ENCODE measurements around the gene SH3PXD2B. TPM values are rescaled to one million over a fixed set of nuclear protein-coding genes. Genes with fewer than 3 reads are reported as not detected.

Gene SH3PXD2B
- total RNA-seq, 1 donor from 2014 or later, result 30.6 TPM

GRCh38 chr5:172453206-172453985 lies 929 bp downstream of the SH3PXD2B start:
- DNase-seq (ENCODE audit: low spot score), result peak; percentile 86

- DNase-seq (ENCODE audit: low spot score), result peak; percentile 81
Measured at GRCh38 chr5:172452398-172453205, 1.7 kb downstream of the SH3PXD2B start.

- DNase-seq (ENCODE audit: low spot score), result peak; percentile 68
Measured at GRCh38 chr5:172451771-172452197, 2.5 kb downstream of the SH3PXD2B start.

GRCh38 chr5:172450861-172451695 lies 3.2 kb downstream of the SH3PXD2B start:
- DNase-seq (ENCODE audit: low spot score), result no peak

DNA sequence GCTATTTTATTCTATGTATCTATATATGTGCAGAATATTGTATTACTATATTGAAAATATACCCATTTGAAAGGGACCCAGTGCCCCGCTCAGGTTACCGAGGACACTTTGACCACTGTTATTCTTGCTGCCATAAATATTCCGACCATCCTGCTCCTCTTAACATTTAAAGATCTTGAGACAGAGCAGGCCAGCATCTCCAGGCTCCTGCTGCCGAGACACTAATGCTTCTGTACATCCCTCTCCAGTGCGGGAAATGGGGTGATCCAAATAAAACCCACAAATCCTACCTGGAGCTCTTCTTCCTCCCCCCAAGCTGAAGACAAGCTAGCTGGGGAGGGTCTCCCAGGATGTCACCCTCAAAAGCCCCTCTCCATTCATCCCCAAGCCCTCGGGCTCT lies 3.9 kb downstream of the SH3PXD2B start:
- DNase-seq (ENCODE audit: low spot score), result no peak

DNA sequence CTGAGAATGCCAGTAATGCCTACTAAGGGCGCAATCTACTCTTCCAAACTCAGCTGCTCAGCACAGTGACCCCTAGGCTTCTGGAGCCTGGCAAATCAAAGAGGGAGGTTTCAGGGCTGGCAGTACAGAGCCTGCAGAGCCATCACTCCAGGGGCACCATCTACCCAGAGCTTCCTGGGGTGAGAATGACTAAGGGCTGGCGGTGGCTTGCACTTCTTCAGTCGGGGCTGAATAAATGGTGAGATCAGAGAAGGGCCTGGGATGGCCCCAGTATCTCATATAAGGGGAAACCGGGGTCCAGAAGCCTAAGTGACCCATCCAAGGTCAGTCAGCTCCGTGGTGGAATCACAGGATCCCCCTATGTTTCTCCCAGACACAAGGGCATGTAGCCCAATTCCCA lies 5.3 kb downstream of the SH3PXD2B start:
- DNase-seq (ENCODE audit: low spot score), result no peak

GRCh38 chr5:172447646-172448365 lies 6.5 kb downstream of the SH3PXD2B start:
- no peak for DNase-seq (ENCODE audit: low spot score)

DNA sequence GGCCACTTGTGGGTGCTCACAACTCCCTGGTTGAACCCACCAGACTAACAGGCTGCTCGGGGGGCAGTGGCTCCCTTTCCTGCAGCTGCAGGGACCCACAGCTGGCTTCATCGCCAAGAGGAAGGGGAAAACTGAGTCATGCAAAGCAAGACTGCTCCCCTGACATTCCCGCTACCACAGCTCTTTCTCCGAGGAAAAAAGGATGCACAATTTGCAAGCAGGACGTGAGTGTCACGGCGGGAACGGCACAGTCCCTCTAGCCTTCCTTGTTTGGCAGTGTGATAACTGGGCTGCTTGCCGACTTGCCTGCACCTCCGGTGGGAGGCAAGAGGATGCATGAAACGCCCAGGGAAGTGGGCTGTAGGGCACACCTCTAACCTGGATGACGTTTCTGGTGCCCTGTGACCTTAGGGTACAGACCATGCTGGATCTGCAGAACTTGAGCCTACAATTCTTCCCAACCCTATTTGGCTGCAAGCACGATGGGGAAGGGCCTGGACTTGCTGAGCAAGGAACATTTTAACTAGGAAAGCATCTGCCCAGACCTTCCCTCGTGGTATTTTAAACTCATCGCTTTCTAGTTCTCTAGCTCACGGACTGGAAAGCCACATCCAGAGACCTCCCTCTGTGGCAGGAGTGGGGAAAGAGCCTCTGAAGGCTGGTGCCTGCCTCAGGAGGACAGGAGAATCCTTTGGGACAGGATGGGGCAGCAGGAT lies 7.8 kb downstream of the SH3PXD2B start:
- DNase-seq (ENCODE audit: low spot score), result peak; percentile 68

DNA sequence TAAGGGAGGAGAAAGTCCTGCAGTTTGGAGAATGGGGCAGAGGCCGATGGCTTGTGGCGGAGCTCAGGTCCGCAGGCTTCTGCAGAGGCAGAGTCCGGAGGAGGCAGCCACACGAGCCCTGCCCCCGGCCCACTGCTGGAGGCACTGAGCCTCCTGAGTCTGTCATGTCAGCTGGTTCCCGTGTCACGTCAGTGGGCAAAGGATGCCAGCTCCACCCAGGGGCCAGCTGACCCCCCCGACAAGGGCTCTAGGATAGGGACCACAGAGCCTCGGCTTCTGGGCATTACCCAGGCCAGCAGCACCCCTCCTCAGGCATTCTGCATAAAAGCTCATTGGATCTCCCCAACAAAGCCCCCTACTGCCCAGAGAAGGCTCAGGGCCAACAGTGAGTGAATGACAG lies 8.5 kb downstream of the SH3PXD2B start:
- DNase-seq (ENCODE audit: low spot score), result no peak

GRCh38 chr5:172444626-172445365 lies 9.5 kb downstream of the SH3PXD2B start:
- no peak for DNase-seq (ENCODE audit: low spot score)

DNA sequence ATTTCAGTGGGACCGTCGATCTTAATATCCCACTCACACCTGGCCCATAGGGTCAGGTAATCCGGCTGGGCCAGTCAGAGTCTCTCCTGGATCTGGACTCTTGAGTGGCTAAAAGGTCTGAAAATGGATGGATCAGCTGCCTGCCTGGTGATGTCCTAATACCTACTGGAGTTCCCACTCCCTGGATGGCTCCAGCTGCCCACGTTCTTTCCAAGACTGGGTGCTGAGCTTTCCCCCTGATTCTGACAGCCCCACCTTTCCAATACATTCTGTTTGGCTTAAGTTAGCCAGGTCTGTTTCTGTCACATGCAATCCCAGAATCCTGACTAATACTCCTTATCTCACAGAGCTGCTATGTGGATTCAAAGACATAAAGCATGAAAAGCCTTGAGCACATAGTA lies 10.2 kb downstream of the SH3PXD2B start:
- peak; percentile 84 for DNase-seq (ENCODE audit: low spot score)

GRCh38 chr5:172443441-172444109 lies 10.8 kb downstream of the SH3PXD2B start:
- DNase-seq (ENCODE audit: low spot score), result peak; percentile 39

DNA sequence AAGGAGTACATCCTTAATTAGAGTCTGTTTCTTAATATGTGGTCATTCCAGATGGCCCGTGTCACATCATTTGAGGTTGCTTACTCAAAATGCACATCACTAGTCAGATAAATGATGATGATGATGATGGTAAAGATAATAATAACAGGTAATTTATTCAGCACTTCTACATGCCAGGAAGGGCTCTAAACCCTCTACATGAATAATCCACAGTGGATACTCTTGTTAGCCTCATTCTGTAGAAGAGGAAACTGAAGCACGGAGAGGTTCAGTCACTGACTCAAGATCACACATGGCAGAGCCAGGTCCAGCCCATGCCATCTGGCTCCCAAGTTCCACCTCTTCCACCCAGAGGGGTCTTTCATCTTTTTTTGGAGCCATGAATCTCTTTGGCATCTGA lies 11.7 kb downstream of the SH3PXD2B start:
- DNase-seq (ENCODE audit: low spot score), result no peak

- no peak for DNase-seq (ENCODE audit: low spot score)
Measured at GRCh38 chr5:172441262-172441751, 13.0 kb downstream of the SH3PXD2B start.

DNA sequence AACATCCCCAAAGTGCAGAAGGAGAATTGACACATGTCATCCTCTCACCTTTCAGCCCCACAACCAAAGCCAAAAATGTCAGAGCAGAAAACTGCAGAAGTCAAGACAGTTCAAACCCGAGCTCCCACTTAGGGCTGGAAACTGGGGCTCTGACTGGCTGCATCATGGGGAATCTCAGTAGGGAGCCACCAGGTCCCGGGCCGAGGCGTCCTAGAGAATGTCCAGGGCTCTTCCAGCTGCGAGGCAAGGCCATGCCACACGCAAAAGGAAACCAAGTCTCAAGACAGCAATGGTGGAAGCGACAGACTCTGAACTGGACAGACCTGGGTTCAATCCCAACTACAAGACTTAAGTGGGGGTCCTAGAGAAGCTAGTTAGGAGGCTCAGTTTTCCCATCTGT lies 13.8 kb downstream of the SH3PXD2B start:
- no peak for DNase-seq (ENCODE audit: low spot score)

DNA sequence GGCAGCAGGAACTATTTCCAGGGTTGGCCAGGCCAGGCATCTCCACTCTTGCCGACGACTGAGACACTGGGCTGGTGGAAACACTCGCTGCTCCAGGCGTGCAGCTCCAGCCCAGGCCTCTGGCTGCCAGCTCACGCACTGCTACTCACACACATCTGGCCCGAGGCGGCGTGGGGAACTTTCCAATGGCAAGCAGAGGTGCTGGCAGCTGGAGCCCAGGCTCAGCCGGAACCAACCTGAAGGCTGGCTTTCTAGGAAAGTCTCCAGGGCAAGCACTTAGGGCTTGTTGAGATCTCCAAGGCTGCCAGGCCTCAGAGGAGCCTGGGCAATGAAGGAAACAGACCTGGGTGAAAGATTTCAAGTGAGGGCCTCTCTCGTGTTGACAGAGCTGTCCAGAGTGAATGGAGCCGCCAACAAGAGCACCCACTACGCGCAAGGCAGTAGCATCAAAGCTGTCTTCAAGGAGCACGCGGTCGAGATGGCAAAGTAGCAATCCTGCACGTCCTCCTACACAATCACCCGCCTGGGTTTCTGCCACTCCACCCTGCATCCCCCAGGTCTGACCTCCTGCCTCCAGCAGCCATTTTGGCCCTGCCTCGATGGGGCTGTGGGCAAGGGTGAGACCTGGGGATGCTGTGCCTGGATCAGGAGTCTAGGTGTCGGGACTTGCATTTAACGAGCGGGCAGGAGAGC lies 14.4 kb downstream of the SH3PXD2B start:
- no peak for DNase-seq (ENCODE audit: low spot score)

- no peak for DNase-seq (ENCODE audit: low spot score)
Measured at GRCh38 chr5:172438319-172438668, 16.0 kb downstream of the SH3PXD2B start.

- peak; percentile 85 for DNase-seq (ENCODE audit: low spot score)
Measured at GRCh38 chr5:172437445-172438318, 16.6 kb downstream of the SH3PXD2B start.
